ENCODE results near the gene HOXA2.
A peak's percentile ranks its signal among the peaks of the same experiment; 100 is the strongest.

HOXA2 gene

DNA sequence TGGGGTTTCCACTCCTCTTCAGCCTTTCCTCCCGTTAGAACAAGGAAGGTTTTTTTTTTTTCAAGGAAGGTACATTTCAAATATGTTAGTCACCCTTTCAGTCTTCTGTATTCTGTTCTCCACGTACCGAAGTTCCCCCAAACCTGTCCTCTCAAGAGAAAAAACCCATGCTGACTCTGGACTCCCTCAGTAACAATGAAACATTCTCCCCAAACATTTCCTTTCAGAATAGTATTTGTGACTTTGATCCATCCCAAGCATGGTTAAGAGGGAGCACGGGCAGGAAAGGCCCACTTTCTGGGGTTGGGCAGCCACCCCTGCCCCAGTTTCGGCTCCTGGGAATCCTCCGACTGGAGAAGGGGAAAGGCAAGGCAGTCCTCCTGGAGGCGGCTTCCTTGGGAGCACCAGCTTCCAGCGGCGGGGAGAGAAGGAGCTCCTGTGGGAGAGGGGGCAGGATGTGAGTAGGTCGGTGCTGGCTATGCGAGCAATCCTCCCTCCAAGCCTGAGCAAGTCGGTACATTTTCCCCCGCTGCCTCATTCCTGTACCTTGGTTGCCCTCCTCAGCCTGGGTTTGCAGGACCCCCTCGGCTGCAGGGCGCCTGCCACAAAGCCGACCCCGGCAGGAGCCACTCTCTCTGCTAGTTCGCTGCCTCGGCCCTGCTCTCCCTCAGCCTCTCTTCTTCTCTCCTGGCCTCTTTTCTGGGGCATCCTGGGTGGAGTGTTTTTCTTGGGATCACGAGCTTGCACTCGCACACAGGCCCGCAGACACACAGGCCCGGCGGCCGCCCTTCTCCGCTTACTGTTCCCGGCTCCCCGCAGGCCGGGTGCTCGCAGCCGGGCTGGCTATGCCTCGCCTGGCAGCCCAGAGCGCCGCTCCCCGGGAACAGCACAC lies 4.6 kb downstream of the HOXA2 start:
- no peak for DNase-seq

- DNase-seq = peak in 1 of 6 experiments; percentile 26
These were observed 5.5 kb downstream of the HOXA2 start for GRCh38 chr7:27096768-27097514.

GRCh38 chr7:27095897-27096767 lies 6.4 kb downstream of the HOXA2 start, which contains the start of gene HOXA1:
TSS of gene HOXA1 (minus strand) at chr7:27096000. CDS start at chr7:27095912, 88 bp downstream.
- peak; percentile 21 to 70 (median 58) for DNase-seq

- DNase-seq = no peak
These were observed 7.2 kb downstream of the HOXA2 start for GRCh38 chr7:27095050-27095896.

- DNase-seq = no peak
These were observed 8.0 kb downstream of the HOXA2 start for GRCh38 chr7:27094304-27095049.

DNA sequence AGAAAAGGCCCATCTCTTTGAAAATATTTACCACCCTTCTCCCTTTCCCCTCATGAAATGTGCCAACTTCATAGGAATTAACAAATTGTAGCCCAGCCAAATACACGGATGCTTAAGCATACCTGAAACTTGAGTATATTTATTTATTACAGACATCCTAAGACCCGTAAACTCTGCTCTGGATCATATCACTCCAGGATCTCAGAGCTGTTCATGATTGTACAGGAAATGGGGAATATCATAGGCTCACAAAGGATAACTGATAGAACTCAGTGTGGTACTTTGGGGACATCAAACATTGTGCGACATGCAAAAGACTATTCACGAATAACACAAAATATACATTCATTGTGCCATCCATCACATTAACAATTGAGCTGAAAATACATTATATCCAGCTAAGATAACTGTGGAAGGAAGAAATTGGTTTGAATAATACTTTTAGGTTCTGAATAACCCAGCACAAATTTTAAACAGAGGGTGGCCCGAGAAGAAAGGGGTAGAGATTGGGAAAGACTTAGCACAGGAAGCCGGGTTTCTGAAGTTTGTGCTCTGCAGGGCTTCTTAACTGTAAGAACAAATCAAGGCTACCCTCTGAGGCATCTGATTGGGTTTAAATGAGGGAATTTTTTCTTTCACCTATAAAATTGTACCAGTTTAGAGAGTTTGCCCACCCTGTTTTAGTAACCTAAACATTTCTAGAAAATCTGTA lies 9.1 kb downstream of the HOXA2 start:
- no peak for DNase-seq

- DNase-seq = no peak
These were observed 9.7 kb downstream of the HOXA2 start for GRCh38 chr7:27092819-27093110.

DNA sequence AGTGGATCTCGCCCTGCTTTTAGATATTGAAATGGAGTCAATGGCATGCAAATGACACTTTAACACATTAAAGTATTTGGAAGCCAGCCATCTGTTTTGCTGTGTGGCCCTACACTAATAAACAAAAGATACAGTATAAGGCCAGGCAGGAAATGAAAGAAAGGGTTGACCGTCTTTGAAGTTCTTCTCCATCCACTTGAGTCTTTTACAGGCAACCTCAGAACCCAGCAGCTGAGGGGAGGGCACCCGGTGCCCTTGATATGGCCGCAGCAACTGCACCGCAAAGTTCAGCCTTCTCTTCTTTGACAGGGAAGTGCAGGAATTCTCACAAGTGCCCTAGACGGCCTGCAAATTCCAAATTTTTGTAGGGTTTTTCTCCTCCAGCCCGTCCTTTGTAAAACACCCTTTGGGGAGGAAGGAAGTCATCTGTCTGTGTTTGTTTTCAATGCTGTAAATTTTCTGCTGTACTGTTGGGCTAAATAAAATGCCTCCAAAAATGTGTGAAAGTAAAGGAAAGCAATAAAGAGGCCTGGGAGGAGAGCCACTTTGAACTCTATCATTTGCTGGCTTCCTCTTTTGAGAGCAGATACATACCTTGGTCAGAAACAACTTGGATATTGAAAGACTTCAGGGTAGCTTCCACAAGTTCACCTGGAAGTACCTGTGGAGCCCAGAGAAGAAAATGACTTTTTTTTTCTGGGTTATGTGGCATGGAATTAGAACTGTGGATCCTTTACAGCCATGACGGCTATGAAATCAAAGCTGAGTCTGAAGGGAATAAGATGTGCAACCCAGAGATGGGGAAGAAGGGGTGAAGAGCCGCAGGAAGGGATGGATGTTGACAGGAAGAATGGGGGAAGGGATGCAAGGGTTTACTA lies 10.3 kb downstream of the HOXA2 start:
- DNase-seq = no peak

- no peak for DNase-seq
These were observed 11.4 kb downstream of the HOXA2 start for GRCh38 chr7:27091105-27091504.

- no peak for DNase-seq
These were observed 14.2 kb downstream of the HOXA2 start for GRCh38 chr7:27088002-27088922.

GRCh38 chr7:27083646-27084045 lies 18.8 kb downstream of the HOXA2 start:
- DNase-seq = no peak

- DNase-seq = no peak
These were observed 20.3 kb downstream of the HOXA2 start for GRCh38 chr7:27082171-27082570.

GRCh38 chr7:27080844-27081436 lies 21.5 kb downstream of the HOXA2 start:
- DNase-seq = no peak

GRCh38 chr7:27079234-27079975 lies 23.1 kb downstream of the HOXA2 start:
- no peak for DNase-seq

- DNase-seq = no peak
These were observed 23.8 kb downstream of the HOXA2 start for GRCh38 chr7:27078616-27079233.

DNA sequence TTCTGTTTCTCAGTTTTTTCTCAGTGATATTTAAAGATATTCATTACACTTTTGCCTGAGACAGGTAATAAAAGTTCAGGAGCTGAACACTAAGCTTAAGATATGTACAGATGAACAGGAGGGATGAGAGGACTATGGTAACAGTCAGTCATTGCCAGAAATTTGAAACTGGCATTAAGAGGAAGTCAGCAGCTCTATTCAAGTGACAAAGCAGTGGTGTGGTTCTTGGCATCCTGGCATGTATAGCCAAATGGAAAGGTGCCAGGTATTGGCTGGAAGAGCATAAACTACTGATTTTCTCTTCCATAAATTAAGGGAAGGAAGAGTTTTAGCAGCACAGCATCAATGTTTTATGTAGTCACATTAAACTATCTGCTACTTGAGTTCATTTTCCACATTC lies 29.4 kb downstream of the HOXA2 start:
- no peak for DNase-seq

Data from stimulated activated naive CD4-positive, alpha-beta T cell (primary cell).